Mammary epithelial cell (primary cell): ENCODE measurements around the gene IGSF6.

Experiments used
- EZH2 ChIP-seq: IDR thresholded peaks from 2 replicates; pipeline ENCODE4 v1.6.1; 2012; ENCODE audit warnings: low read length, inconsistent platforms, borderline replicate concordance
- TF ChIP-seq, protein P1 (sequence below), 2 donors: IDR thresholded peaks in 1 of 2; conservative IDR thresholded peaks in 1 of 2; 2 replicates each; pipeline ENCODE4 v1.5.1; 2011 to 2012; ENCODE audit warnings: inconsistent platforms in 2 of 2, low read length in 2 of 2, mild to moderate bottlenecking in 2 of 2, control low read depth in 1 of 2, low read depth in 1 of 2; ENCODE audit not compliant: insufficient read depth in 1 of 2; ENCODE audit errors: extremely low read depth in 1 of 2

DNA sequence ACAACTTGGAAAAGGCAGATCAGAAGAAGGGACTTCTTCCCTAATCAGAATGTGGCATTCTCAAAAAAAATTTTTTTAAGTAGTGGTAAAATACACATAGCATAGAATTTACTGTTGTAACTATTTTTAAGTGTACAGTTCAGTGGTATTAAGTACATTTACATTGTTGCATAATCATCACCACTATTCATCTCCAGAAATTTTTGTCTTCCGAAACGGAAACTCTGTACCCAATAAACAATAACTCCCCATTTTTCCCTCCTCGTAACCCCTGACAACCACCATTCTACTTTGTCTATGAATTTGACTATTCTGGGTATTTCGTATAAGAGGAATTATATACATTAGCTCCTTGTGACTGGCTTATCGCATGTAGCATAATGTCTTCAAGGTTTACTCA lies 34.1 kb downstream of the IGSF6 start:
- TF ChIP-seq, protein P1, sequence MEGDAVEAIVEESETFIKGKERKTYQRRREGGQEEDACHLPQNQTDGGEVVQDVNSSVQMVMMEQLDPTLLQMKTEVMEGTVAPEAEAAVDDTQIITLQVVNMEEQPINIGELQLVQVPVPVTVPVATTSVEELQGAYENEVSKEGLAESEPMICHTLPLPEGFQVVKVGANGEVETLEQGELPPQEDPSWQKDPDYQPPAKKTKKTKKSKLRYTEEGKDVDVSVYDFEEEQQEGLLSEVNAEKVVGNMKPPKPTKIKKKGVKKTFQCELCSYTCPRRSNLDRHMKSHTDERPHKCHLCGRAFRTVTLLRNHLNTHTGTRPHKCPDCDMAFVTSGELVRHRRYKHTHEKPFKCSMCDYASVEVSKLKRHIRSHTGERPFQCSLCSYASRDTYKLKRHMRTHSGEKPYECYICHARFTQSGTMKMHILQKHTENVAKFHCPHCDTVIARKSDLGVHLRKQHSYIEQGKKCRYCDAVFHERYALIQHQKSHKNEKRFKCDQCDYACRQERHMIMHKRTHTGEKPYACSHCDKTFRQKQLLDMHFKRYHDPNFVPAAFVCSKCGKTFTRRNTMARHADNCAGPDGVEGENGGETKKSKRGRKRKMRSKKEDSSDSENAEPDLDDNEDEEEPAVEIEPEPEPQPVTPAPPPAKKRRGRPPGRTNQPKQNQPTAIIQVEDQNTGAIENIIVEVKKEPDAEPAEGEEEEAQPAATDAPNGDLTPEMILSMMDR (conservative IDR thresholded peaks at IDR 0.05 in 1 of 2, IDR thresholded peaks at IDR 0.05 in 1 of 2; ENCODE audit: extremely low read depth in 1 of 2, insufficient read depth in 1 of 2, low read depth in 1 of 2, low read length in 2 of 2): no peak
- no peak for TF ChIP-seq EZH2
